H1 (cell line): ENCODE results near the gene ASB6. TPM values are rescaled to one million over a fixed set of nuclear protein-coding genes. Genes with fewer than 3 reads are reported as not detected.

Experiments
- CTCF ChIA-PET: fragments of 300-600 bp; sonication (Branson Sonifier 250); formaldehyde crosslinking; loops from one replicate; lab custom pipeline; 2021; ENCODE audit not compliant: partially characterized antibody; lab: Charles Lee
- POLR2A ChIA-PET: fragments of 300-600 bp; sonication (Branson Sonifier 250); formaldehyde crosslinking; loops from one replicate; lab custom pipeline; 2021; ENCODE audit warnings: inconsistent platforms; ENCODE audit not compliant: partially characterized antibody; lab: Charles Lee
- DNase-seq, 2 experiments: peaks; one replicate each; pipeline versions ENCODE4 v3.0.0 to v3.0.0-alpha.2; 2010 to 2022; ENCODE audit warnings: low spot score in 2 of 2, low read depth in 1 of 2, mixed read lengths in 1 of 2
- FAIRE-seq: peaks from 2 replicates; lab custom pipeline; 2011; peaks lifted over from hg19 to GRCh38; lab: Jason Lieb, UNC
- H2AFZ ChIP-seq: 2 replicates; pipeline ENCODE4 v1.8.1; 2012; ENCODE audit warnings: low read length, inconsistent platforms
- H2AK5ac ChIP-seq: 2 replicates; pipeline ENCODE4 v1.6.1; 2013; ENCODE audit warnings: low read depth, low read length
- H2BK120ac ChIP-seq: replicated peaks from 2 replicates; pipeline ENCODE3; 2013; ENCODE audit warnings: low read depth, low read length, inconsistent platforms
- H2BK12ac ChIP-seq: 2 replicates; pipeline ENCODE4 v1.6.1; 2013; ENCODE audit warnings: low read depth, low read length
- H2BK15ac ChIP-seq: 2 replicates; pipeline ENCODE4 v1.6.1; 2013; ENCODE audit warnings: low read length
- H2BK20ac ChIP-seq: 2 replicates; pipeline ENCODE4 v1.6.1; 2013; ENCODE audit warnings: low read length
- H2BK5ac ChIP-seq: 2 replicates; pipeline ENCODE4 v1.6.1; 2013; ENCODE audit warnings: low read depth, low read length
- H3K14ac ChIP-seq: 2 replicates; pipeline ENCODE4 v1.6.1; 2013; ENCODE audit warnings: inconsistent platforms; ENCODE audit not compliant: insufficient read length
- H3K18ac ChIP-seq: 2 replicates; pipeline ENCODE4 v1.6.1; 2013; ENCODE audit warnings: low read length; ENCODE audit errors: extremely low read depth
- H3K23ac ChIP-seq: 2 replicates; pipeline ENCODE4 v1.6.1; 2013; ENCODE audit warnings: inconsistent platforms; ENCODE audit not compliant: insufficient read length
- H3K23me2 ChIP-seq: 2 replicates; pipeline ENCODE4 v1.6.1; 2013; ENCODE audit warnings: low read depth, low read length
- H3K27ac ChIP-seq: 2 replicates; pipeline ENCODE4 v1.6.1; 2011; ENCODE audit warnings: low read depth, low read length, inconsistent platforms
- H3K27me3 ChIP-seq, 4 experiments: replicated peaks in 1 of 4; 1 replicate in 1 of 4; 2 replicates in 3 of 4; pipeline versions ENCODE4 v1.6.1 to v1.8.1; 2011 to 2013; ENCODE audit warnings: low read length in 3 of 4, mild to moderate bottlenecking in 3 of 4, inconsistent platforms in 2 of 4, mixed read lengths in 2 of 4, moderate library complexity in 1 of 4; ENCODE audit not compliant: control insufficient read depth in 3 of 4, insufficient read depth in 3 of 4; ENCODE audit errors: extremely low read depth in 1 of 4
- H3K36me3 ChIP-seq, 4 experiments: 2 replicates each; pipeline versions ENCODE4 v1.6.1 to v1.8.1; 2011 to 2013; ENCODE audit warnings: mild to moderate bottlenecking in 4 of 4, low read length in 3 of 4, moderate library complexity in 2 of 4, control low read depth in 1 of 4, inconsistent platforms in 1 of 4; ENCODE audit not compliant: insufficient read depth in 4 of 4, control insufficient read depth in 2 of 4
- H3K4ac ChIP-seq: replicated peaks from 2 replicates; pipeline ENCODE3; 2013; ENCODE audit warnings: low read length, low read depth, mixed read lengths, inconsistent platforms; ENCODE audit not compliant: insufficient read length
- H3K4me1 ChIP-seq, 4 experiments: replicated peaks in 1 of 4; 1 replicate in 1 of 4; 2 replicates in 3 of 4; pipeline versions ENCODE4 v1.6.1 to v1.8.1; 2011 to 2013; ENCODE audit warnings: low read length in 3 of 4, inconsistent platforms in 2 of 4, mixed read lengths in 1 of 4; ENCODE audit not compliant: insufficient read depth in 4 of 4, control insufficient read depth in 3 of 4
- H3K4me2 ChIP-seq, 2 experiments: 2 replicates each; pipeline versions ENCODE4 v1.6.1 to v1.8.1; 2011 to 2013; ENCODE audit warnings: low read depth in 2 of 2, low read length in 2 of 2, control low read depth in 1 of 2, inconsistent platforms in 1 of 2, mild to moderate bottlenecking in 1 of 2; ENCODE audit not compliant: insufficient read depth in 1 of 2
- H3K4me3 ChIP-seq, 4 experiments: fragments of 200-600, 300-600 bp in 1 of 4; sonication (generic), shearing (Covaris generic), sonication (Bioruptor Twin) in 1 of 4; 2 replicates each; pipeline versions ENCODE4 v1.5.1 to v1.8.1; 2011 to 2016; ENCODE audit warnings: low read length in 4 of 4, low read depth in 3 of 4, control low read depth in 2 of 4, inconsistent platforms in 2 of 4, mild to moderate bottlenecking in 2 of 4, mixed read lengths in 1 of 4, moderate library complexity in 1 of 4; ENCODE audit not compliant: insufficient read depth in 2 of 4; ENCODE audit errors: extremely low read depth in 1 of 4
- H3K56ac ChIP-seq: replicated peaks from 2 replicates; pipeline ENCODE3; 2013; ENCODE audit warnings: low read depth, mild to moderate bottlenecking, mixed read lengths, low read length, inconsistent platforms; ENCODE audit not compliant: insufficient read length
- H3K79me1 ChIP-seq: 2 replicates; pipeline ENCODE4 v1.6.1; 2013; ENCODE audit warnings: low read depth, low read length, control low read depth
- H3K79me2 ChIP-seq, 2 experiments: 2 replicates each; pipeline versions ENCODE4 v1.6.1 to v1.8.1; 2012 to 2013; ENCODE audit warnings: low read length in 2 of 2, mild to moderate bottlenecking in 2 of 2, inconsistent platforms in 1 of 2; ENCODE audit not compliant: insufficient read depth in 2 of 2, control insufficient read depth in 1 of 2
- H3K9ac ChIP-seq, 4 experiments: replicated peaks in 1 of 4; 1 replicate in 1 of 4; 2 replicates in 3 of 4; pipeline versions ENCODE4 v1.6.1 to v1.8.1; 2011 to 2013; ENCODE audit warnings: low read depth in 3 of 4, low read length in 3 of 4, control low read depth in 2 of 4, mild to moderate bottlenecking in 2 of 4, moderate library complexity in 2 of 4, inconsistent platforms in 1 of 4; ENCODE audit errors: extremely low read depth in 1 of 4
- H3K9me3 ChIP-seq, 2 experiments: 2 replicates each; pipeline versions ENCODE4 v1.6.1 to v1.8.1; 2012 to 2013; ENCODE audit warnings: mild to moderate bottlenecking in 2 of 2, moderate library complexity in 2 of 2, control low read depth in 1 of 2, inconsistent platforms in 1 of 2, low read depth in 1 of 2, low read length in 1 of 2, mixed read lengths in 1 of 2; ENCODE audit not compliant: insufficient read depth in 2 of 2
- H4K20me1 ChIP-seq, 2 experiments: replicated peaks in 1 of 2; 2 replicates each; pipeline versions ENCODE3 to v1.8.1; 2011 to 2013; ENCODE audit warnings: inconsistent platforms in 2 of 2, low read length in 2 of 2, mild to moderate bottlenecking in 1 of 2; ENCODE audit not compliant: insufficient read depth in 2 of 2, control insufficient read depth in 1 of 2
- H4K5ac ChIP-seq: 2 replicates; pipeline ENCODE4 v1.6.1; 2013; ENCODE audit warnings: low read length, low read depth, mixed read lengths, inconsistent platforms; ENCODE audit not compliant: insufficient read length
- H4K8ac ChIP-seq: 2 replicates; pipeline ENCODE4 v1.8.0; 2013; ENCODE audit warnings: mild to moderate bottlenecking, moderate library complexity, low read length, inconsistent platforms; ENCODE audit not compliant: insufficient read depth; ENCODE audit errors: extremely low read depth
- H4K91ac ChIP-seq: replicated peaks from 2 replicates; pipeline ENCODE3; 2013; ENCODE audit warnings: low read length, mixed read lengths, inconsistent platforms; ENCODE audit not compliant: insufficient read length
- ATF3 ChIP-seq: IDR thresholded peaks from 2 replicates; pipeline ENCODE4 v1.6.1; 2011; ENCODE audit warnings: low read depth, mild to moderate bottlenecking, low read length; ENCODE audit not compliant: insufficient read depth
- CHD1 ChIP-seq: IDR thresholded peaks from 2 replicates; pipeline ENCODE4 v1.6.1; 2012; ENCODE audit warnings: low read depth, low read length, improper control_type of control experiment
- HDAC2 ChIP-seq, 2 experiments: fragments of 300-600 bp in 1 of 2; sonication (generic) in 1 of 2; IDR thresholded peaks; 2 replicates each; pipeline ENCODE4 v1.6.1; 2011 to 2012; ENCODE audit warnings: low read depth in 2 of 2, low read length in 2 of 2, mild to moderate bottlenecking in 2 of 2, moderate library complexity in 2 of 2, borderline replicate concordance in 1 of 2, inconsistent platforms in 1 of 2
- RFX5 ChIP-seq: IDR thresholded peaks from 2 replicates; pipeline ENCODE4 v1.6.1; 2011; ENCODE audit warnings: low read depth, low read length, improper control_type of control experiment, borderline replicate concordance
- SP2 ChIP-seq: IDR thresholded peaks from 2 replicates; pipeline ENCODE4 v1.6.1; 2012; ENCODE audit warnings: mild to moderate bottlenecking, low read length, inconsistent platforms
- WGBS, 2 experiments: shearing (Covaris generic) in 1 of 2; methylation state at CpG; one replicate each; pipeline versions ENCODE4 v1.1.6 to v1.1.7; 2013 to 2015; ENCODE audit warnings: low lambda C conversion rate in 2 of 2, mixed read lengths in 2 of 2, inconsistent platforms in 1 of 2, low coverage in 1 of 2, missing lambda C conversion rate in 1 of 2; ENCODE audit not compliant: insufficient replicate concordance in 2 of 2, insufficient coverage in 1 of 2, insufficient read length in 1 of 2; ENCODE audit errors: extremely low coverage in 1 of 2, missing lambda C conversion rate in 1 of 2; 5-methylcytosine and 5-hydroxymethylcytosine counted together
- polyA plus RNA-seq, 7 experiments: library from polyadenylated mRNA; depleted of rRNA in 3 of 7; stranded (reverse) in 5 of 7; unstranded in 2 of 7; fragments of >200 nt in 5 of 7; fragments of 200-250 nt in 2 of 7; gene quantifications; 1 replicate in 5 of 7; 2 replicates in 1 of 7; 4 replicates in 1 of 7; pipeline versions ENCODE4 v1.2.1 to v1.2.3, GENCODE V29; 2011 to 2013; ENCODE audit warnings: missing spikeins in 2 of 7, mixed read lengths in 2 of 7
- total RNA-seq: library from RNA; stranded (reverse); fragmentation: NEBNext Ultra II Directional; extraction: Animal tissue kit (Norgen Biotek cat#: 25700); gene quantifications from 2 replicates; pipeline ENCODE4 v1.2.1, GENCODE V29; 2021
- TF ChIP-seq, protein P1 (sequence below), 3 experiments: IDR thresholded peaks; 1 replicate in 2 of 3; 2 replicates in 1 of 3; pipeline versions ENCODE4 v1.5.1 to v1.6.1; 2011; ENCODE audit warnings: low read length in 3 of 3, mild to moderate bottlenecking in 3 of 3, inconsistent platforms in 2 of 3, low read depth in 1 of 3, moderate library complexity in 1 of 3; ENCODE audit not compliant: insufficient read depth in 1 of 3; ENCODE audit errors: control extremely low read depth in 1 of 3

Gene ASB6
- total and polyA plus RNA-seq, 2 of the 8 experiments (the other 6 are each of a cell fraction or from before 2014, with no cell fraction given) = 14.0 to 17.3 TPM

- Histone ChIP-seq H3K4me3 (no peak overlapping the region), H4K20me1 (peaks cover 21 to 39% of the 10 kb centered on the region in 2 experiments), H2BK120ac (no peak overlapping the region), H3K4me1 (peaks cover 0 to 10% (median 6%) of the 10 kb centered on the region in 4 experiments; a peak in 4 of 7 replicates), H3K14ac (no peak overlapping the region), H2BK12ac (no peak overlapping the region), H3K23me2 (peaks cover 8% of the 10 kb centered on the region; the same call in 1 of the 2 replicates), H3K56ac (no peak overlapping the region), H3K9me3 (no peaks in the 10 kb centered on the region), H2BK5ac (no peak overlapping the region), H3K4me2 (no peak overlapping the region), H3K36me3 (peaks cover 10 to 55% (median 30%) of the 10 kb centered on the region in 4 experiments), H3K79me1 (peaks cover 7% of the 10 kb centered on the region), H4K5ac (no peak overlapping the region), H3K23ac (no peak overlapping the region), H3K79me2 (peaks cover 0 to 23% of the 10 kb centered on the region in 2 experiments; a peak in 2 of 4 replicates), H2AFZ (no peak overlapping the region), H4K8ac (no peak overlapping the region; the same call in none of the 2 replicates), H2BK15ac (no peak overlapping the region), H2AK5ac (no peak overlapping the region), H2BK20ac (no peak overlapping the region), H3K18ac (no peak overlapping the region), H3K27ac (no peak overlapping the region), H3K9ac (no peak overlapping the region), H3K27me3 (no peaks in the 10 kb centered on the region), H4K91ac (no peak overlapping the region), H3K4ac (no peak overlapping the region)
- WGBS, 2 experiments = 90% methylated on average over 25 of the region's 29 CpGs; no CpG with 5 or more reads in 1 of the 2 experiments
- DNase-seq = no peak
- no peak for FAIRE-seq
- TF ChIP-seq RFX5 (no peak), CHD1 (no peak), SP2 (no peak), HDAC2 (IDR thresholded peaks at IDR 0.05; ENCODE audit: borderline replicate concordance in 1 of 2, low read depth in 2 of 2, low read length in 2 of 2) (no peak), ATF3 (no peak)
- TF ChIP-seq, protein P1, sequence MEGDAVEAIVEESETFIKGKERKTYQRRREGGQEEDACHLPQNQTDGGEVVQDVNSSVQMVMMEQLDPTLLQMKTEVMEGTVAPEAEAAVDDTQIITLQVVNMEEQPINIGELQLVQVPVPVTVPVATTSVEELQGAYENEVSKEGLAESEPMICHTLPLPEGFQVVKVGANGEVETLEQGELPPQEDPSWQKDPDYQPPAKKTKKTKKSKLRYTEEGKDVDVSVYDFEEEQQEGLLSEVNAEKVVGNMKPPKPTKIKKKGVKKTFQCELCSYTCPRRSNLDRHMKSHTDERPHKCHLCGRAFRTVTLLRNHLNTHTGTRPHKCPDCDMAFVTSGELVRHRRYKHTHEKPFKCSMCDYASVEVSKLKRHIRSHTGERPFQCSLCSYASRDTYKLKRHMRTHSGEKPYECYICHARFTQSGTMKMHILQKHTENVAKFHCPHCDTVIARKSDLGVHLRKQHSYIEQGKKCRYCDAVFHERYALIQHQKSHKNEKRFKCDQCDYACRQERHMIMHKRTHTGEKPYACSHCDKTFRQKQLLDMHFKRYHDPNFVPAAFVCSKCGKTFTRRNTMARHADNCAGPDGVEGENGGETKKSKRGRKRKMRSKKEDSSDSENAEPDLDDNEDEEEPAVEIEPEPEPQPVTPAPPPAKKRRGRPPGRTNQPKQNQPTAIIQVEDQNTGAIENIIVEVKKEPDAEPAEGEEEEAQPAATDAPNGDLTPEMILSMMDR (IDR thresholded peaks at IDR 0.05; ENCODE audit: control extremely low read depth in 1 of 3, insufficient read depth in 1 of 3, low read depth in 1 of 3, low read length in 3 of 3) = no peak
- ChIA-PET POLR2A (interaction anchor here (0.9 to 8.2 kb wide), 5 partner anchors 10 to 508 kb away, joined by 3 to 95 read pairs (median 3); partner anchors contain the start of gene NTMT1), CTCF (interaction anchor here (0.8 to 6.5 kb wide), 12 partner anchors 12 to 506 kb away, joined by 3 to 56 read pairs (median 4); partner anchors contain the start of gene NTMT1)
Measured at GRCh38 chr9:129637673-129638439, 4.1 kb downstream of the ASB6 start.
